ENCODE data around the gene CBX5.

DNA sequence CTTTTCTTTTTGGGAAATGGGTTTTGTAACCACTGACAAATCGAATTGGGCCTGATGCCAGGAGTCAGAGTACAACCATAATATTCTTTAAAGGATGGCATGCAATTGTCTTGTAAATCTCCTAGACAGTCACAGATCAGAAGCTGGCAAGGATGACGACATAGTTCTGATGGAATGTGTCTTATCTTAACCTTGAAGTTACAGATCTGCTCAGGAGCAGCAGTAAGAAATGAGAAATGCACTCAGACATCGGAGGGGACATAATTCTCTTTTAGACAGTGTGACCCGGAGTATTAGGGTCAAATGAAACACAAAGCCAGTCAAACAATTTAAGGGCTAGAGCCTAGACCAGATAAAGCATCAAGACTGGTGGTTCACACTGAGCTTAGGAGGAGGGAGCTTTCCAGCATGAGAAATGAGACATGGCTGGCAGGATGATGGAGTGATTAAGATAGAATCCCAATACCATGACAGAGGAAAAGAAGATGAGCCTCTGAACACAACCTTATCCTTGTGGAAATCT lies 17.5 kb downstream of the CBX5 start:
- no peak for TF ChIP-seq ZC3H4 (CRISPR knock-in tag; IDR thresholded peaks at IDR 0.05; ENCODE audit: borderline replicate concordance)
- TF ChIP-seq POLR2A (conservative IDR thresholded peaks at IDR 0.05) = no peak
